ENCODE measurements around the gene HLA-DQA1.
"Not testable (repeated sequence)": the region's sequence is repeated elsewhere in the genome, so short reads cannot be mapped to it uniquely, and the experiment has no call there.

HLA-DQA1 gene

DNA sequence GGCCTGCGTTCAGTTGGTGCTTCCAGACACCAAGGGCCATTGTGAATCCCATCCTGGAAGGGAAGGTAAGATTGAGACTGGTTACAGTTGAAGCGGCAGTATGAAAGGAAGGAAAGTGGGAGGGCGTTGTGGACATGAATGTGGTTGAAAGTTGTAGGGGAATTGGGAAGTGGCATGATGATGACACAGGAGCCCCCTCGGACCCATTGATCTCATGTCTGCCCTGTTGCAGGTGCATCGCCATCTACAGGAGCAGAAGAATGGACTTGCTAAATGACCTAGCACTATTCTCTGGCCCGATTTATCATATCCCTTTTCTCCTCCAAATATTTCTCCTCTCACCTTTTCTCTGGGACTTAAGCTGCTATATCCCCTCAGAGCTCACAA is 5.5 kb downstream of the HLA-DQA1 start:
- TF ChIP-seq, protein P1, sequence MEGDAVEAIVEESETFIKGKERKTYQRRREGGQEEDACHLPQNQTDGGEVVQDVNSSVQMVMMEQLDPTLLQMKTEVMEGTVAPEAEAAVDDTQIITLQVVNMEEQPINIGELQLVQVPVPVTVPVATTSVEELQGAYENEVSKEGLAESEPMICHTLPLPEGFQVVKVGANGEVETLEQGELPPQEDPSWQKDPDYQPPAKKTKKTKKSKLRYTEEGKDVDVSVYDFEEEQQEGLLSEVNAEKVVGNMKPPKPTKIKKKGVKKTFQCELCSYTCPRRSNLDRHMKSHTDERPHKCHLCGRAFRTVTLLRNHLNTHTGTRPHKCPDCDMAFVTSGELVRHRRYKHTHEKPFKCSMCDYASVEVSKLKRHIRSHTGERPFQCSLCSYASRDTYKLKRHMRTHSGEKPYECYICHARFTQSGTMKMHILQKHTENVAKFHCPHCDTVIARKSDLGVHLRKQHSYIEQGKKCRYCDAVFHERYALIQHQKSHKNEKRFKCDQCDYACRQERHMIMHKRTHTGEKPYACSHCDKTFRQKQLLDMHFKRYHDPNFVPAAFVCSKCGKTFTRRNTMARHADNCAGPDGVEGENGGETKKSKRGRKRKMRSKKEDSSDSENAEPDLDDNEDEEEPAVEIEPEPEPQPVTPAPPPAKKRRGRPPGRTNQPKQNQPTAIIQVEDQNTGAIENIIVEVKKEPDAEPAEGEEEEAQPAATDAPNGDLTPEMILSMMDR (IDR thresholded peaks at IDR 0.05; ENCODE audit: low read length, missing control alignments): no peak
- DNase-seq (ENCODE audit: low read depth): no peak
- no peak overlapping the region for H3K4me3 ChIP-seq (replicated peaks; ENCODE audit: low read depth, low read length)

DNA sequence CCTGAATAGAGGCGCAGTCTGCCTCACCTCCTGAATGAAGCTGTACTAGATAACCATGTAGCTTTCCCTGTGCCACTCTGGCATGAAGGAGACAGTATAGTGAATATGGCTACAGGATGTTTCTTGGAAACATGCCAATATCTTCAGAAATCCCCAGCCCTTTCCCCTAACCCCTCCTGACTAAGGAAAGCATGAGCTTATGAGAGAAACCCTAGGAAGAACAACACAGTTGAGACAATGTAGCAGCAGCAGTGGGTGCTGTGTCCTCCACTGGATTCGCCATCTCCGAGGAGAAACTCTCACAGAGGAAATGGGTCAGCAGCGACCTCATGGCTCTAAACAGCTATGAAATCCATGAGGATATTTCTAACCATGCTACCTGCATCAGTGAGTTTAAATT is 6.7 kb downstream of the HLA-DQA1 start:
- H3K4me3 ChIP-seq (replicated peaks; ENCODE audit: low read depth, low read length): no peak overlapping the region
- TF ChIP-seq, protein P1 (IDR thresholded peaks at IDR 0.05; ENCODE audit: low read length, missing control alignments): no peak
- no peak for DNase-seq (ENCODE audit: low read depth)

DNA sequence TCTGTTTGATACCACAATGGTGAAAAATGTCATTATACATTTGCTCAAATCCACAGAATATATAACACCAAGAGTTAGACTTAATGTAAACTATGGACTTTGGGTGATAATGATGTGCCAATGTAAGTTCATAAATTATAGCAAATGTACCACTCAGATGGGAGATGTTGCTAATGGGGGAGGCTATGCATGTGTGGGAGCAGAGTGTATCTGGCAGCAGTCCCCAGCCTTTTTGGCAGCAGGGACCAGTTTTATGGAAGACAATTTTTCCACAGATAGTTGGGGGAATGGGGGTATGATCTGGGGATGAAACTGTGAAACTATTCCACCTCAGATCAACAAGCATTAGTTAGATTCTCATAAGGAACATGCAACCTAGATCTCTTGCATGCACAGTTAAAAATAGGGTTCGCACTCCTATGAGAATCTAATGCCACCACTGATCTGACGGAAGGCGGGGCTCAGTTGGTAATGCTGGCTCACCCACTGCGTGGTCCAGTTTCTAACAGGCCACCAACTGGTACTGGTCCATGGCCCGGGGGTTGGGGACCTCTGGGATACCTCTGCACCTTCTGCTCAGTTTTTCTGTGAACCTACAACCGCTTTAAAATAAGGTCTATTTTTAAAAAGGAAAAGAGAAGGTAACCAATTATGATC is 8.0 kb downstream of the HLA-DQA1 start:
- no peak for DNase-seq (ENCODE audit: low read depth)
- H3K4me3 ChIP-seq (replicated peaks; ENCODE audit: low read depth, low read length): no peak overlapping the region
- TF ChIP-seq, protein P1 (IDR thresholded peaks at IDR 0.05; ENCODE audit: low read length, missing control alignments): no peak

DNA sequence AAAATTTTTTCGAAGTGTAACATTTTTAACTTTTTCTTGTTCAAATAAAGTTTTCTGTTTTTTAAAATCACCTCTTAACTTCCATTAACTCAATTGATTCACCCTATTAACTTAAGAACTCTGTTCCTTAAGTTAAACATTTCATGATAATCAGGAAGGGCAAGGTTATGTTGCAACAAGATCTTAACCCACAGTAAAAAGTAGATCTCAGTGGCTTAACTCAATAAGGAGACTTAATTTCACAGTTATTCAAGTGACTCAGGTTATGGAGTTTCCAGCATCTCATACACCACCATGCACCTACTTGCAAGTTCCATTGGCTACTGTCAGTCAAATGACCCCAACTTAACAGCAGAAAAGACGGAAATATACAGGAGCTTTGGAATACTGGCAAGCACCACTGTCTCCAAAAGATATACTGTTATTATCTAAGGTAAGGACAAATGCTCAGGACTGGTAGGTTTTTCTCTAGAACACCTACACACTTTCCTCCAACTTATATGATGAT is 18.1 kb downstream of the HLA-DQA1 start:
- no peak for DNase-seq (ENCODE audit: low read depth)
- H3K4me3 ChIP-seq (replicated peaks; ENCODE audit: low read depth, low read length): no peak overlapping the region
- TF ChIP-seq, protein P1 (IDR thresholded peaks at IDR 0.05; ENCODE audit: low read length, missing control alignments): no peak

DNA sequence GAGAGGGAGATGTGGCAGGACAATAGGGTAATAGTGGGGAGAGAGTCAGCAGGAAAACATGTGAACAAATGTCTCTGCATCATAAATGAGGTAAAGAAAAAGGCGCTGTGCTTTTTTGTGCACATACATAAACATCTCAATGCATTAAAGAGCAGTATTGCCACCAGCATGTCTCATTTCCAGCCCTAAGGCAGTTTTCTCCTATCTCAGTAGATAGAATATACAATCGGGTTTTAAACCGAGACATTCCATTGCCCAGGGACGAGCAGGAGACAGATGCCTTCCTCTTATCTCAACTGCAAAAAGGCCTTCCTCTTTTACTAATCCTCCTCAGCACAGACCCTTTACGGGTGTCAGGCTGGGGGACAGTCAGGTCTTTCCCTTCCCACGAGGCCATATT is 20.1 kb downstream of the HLA-DQA1 start:
- not testable (repeated sequence) for DNase-seq (ENCODE audit: low read depth); H3K4me3 ChIP-seq (replicated peaks; ENCODE audit: low read depth, low read length)

DNA sequence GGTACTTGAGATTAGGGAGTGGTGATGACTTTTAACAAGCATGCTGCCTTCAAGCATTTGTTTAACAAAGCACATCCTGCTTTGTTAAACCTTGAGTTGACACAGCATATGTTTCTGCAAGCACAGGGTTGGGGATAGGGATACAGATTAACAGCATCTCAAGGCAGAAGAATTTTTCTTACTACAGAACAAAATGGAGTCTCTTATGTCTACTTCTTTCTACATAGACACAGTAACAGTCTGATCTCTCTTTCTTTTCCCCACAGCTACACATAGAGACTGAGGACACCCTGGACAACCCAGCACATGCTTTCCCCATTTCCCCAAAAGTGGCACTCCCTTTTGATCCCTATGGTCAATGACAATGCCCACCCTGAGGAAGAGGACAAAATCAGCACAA is 20.6 kb downstream of the HLA-DQA1 start:
- H3K4me3 ChIP-seq (replicated peaks; ENCODE audit: low read depth, low read length); DNase-seq (ENCODE audit: low read depth): not testable (repeated sequence)

DNA sequence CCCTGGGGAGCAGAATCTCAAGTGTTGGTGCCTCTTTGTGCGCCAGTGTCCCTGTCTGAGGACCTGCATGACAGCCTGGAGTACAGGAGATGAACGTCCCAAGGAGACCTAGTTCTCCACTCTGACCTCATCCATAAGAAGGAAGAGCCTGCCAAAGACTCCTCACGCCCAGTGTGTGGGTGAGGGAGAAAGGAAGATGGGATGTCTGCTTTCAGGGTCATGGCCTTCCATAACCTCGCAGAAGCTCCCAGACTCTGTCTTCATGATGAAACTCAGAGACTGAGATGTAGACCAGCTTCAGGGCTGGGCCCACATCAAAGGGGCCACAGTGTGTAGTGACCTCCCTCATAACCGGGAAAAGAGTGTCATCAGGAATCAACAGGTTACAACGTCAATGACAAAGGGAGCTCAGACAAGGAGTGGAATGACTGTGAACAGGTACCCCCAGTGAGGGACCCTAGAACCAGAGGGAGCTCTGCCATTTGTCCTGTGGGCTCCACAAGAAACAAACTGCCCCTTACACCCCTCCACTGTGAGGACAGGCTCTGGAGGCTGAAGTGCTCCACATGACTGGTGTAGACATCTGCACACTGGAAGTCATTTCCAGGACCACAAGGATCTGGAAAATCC is 21.2 kb downstream of the HLA-DQA1 start:
- TF ChIP-seq, protein P1 (IDR thresholded peaks at IDR 0.05; ENCODE audit: low read length, missing control alignments): no peak

More for the DNA sequence above, 21.2 kb downstream of the HLA-DQA1 start:
- H3K4me3 ChIP-seq (replicated peaks; ENCODE audit: low read depth, low read length): no peak overlapping the region
- DNase-seq (ENCODE audit: low read depth): no peak

Measured in fibroblast of pulmonary artery (primary cell).